SK-N-DZ (cell line): ENCODE results near the gene NXPH4.

Experiments
- DNase-seq: peaks from one replicate; pipeline ENCODE4 v3.0.0-alpha.2; 2015; ENCODE audit warnings: low spot score

NXPH4 gene

DNA sequence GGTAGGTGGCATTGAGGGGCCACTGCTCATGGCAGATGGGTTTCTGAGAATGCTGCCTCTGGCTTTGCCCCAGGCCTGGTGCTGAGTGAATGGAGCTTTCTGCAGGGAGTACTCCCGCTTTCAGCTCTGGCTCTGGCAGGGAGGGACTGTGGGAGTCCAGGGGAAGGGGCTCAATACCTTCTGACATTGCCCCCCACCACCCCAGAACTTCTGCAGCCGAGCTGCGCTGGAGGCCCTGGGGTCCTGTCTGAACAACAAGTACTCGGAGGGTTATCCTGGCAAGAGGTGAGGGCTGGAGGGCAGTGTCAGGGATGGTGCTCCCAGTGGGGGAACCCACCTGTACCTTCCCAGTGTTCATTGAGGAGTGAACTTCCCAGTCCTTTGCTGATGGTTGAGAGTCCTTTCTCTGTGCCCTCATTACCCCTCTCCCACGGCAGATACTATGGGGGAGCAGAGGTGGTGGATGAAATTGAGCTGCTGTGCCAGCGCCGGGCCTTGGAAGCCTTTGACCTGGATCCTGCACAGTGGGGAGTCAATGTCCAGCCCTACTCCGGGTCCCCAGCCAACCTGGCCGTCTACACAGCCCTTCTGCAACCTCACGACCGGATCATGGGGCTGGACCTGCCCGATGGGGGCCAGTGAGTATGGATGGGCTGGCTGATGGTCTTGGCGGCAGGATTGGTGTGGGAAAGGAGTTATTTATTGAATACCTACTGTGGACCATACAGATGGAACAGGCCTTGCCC lies 14.9 kb downstream of the NXPH4 start:
- DNase-seq = no peak

DNA sequence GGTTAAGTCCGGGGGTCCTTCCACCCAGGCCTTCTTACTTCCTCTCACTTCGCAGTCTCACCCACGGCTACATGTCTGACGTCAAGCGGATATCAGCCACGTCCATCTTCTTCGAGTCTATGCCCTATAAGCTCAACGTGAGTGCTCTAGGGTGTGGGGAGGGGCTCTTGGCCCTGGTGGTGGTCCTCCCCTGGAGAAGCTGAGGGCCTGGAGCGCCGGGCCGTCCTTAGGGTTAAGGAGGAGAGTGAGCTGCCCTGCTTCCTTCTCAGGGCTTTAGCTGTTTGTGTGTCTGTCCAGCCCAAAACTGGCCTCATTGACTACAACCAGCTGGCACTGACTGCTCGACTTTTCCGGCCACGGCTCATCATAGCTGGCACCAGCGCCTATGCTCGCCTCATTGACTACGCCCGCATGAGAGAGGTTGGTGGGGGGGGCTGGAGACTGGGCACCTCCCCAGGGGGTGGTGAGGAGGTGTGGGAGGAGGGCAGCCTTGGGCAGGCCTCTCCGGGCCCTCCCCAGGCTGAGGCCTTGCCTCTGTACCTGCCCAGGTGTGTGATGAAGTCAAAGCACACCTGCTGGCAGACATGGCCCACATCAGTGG lies 15.7 kb downstream of the NXPH4 start:
- no peak for DNase-seq

DNA sequence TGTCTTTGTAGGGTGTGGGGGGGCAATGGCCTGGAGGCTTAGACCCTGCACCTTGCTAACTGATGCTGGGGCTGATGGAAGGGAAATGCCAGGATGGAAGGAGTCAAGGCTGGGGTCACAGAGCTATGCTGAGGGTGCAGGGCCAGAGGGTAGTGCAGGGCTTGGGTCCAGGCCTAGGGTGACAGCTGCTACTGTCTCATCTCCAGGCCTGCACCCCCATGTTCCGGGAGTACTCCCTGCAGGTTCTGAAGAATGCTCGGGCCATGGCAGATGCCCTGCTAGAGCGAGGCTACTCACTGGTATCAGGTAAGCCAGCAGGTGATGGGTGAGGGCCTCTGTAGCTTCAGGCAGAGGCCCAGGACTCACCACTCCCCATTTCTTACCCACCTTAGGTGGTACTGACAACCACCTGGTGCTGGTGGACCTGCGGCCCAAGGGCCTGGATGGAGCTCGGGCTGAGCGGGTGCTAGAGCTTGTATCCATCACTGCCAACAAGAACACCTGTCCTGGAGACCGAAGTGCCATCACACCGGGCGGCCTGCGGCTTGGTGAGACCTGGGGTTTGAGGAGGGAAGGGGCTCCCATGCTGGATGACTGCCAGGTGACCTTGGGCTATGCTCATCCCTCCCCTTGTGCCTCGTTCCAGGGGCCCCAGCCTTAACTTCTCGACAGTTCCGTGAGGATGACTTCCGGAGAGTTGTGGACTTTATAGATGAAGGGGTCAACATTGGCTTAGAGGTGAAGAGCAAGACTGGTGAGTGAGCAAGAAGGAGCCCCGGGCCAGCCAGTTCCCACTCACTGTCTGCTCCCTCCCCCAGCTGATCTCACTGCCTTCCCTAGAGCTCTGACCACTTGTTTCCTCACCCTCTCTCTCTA lies 17.0 kb downstream of the NXPH4 start:
- DNase-seq = no peak

DNA sequence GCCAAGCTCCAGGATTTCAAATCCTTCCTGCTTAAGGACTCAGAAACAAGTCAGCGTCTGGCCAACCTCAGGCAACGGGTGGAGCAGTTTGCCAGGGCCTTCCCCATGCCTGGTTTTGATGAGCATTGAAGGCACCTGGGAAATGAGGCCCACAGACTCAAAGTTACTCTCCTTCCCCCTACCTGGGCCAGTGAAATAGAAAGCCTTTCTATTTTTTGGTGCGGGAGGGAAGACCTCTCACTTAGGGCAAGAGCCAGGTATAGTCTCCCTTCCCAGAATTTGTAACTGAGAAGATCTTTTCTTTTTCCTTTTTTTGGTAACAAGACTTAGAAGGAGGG lies 17.6 kb downstream of the NXPH4 start:
- no peak for DNase-seq

DNA sequence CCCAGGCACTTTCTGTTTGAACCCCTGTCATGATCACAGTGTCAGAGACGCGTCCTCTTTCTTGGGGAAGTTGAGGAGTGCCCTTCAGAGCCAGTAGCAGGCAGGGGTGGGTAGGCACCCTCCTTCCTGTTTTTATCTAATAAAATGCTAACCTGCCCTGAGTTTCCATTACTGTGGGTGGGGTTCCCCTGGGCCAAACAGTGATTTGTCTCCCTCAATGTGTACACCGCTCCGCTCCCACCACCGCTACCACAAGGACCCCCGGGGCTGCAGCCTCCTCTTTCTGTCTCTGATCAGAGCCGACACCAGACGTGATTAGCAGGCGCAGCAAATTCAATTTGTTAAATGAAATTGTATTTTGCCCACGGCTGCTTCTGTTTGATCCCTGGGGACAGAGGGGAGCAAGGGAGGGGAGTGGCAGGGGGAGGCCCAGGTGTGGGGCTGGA lies 18.0 kb downstream of the NXPH4 start:
- peak; percentile 90 for DNase-seq

DNA sequence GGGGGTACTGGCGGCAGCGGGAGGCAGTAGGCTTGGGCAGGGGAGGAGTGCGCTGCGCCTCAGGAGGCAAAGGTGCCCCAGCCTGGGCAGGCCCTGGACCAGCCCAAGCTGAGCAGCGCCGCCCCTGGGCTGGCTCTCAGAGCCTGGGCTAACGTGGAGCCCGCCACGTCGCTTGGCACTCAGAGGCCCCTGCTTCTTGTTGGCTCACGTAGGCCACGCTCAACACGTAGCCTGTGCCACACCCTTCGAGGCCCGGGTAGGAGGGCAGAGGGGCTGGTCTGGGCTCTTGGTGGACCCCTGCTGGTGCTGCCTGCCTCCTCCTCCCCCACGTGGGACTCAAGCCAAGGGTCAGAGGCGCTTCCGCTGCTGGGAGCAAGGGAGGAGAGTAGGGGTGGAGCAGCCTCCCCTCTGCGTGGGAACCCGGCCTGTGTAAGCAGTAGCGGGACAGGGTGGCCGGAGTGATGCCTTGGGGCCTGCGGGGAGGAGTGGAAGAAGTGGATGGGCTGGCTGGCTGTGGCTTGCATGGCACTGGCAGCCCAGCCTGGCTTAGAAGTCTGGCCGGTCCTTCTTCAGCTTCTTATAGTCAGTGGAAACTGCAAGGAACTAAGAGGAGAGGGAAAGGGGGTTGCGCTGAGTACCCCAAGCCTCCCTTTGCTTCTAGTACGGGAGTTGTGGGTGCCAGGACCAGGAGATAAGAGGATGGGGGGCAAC lies 18.6 kb downstream of the NXPH4 start:
- DNase-seq = no peak

DNA sequence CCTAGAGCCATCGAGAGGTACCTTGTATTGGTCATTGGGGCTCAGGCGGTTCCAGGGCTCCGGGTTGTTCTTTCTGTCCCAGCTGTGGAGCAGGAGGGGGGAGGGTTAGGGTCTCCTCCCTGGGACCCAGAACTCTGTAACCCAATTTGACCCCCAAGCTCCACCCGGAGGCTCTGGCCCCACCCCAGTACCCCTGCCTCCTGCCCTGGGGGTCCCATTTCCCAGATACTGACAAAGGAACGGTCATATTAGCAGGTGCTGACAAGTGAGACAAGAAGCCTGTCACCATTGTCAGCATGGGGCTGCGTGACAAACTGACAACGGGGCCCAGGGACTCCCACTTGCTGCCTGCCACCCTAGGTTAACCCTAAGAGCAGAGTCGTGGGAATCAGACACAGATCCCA lies 19.1 kb downstream of the NXPH4 start:
- no peak for DNase-seq

DNA sequence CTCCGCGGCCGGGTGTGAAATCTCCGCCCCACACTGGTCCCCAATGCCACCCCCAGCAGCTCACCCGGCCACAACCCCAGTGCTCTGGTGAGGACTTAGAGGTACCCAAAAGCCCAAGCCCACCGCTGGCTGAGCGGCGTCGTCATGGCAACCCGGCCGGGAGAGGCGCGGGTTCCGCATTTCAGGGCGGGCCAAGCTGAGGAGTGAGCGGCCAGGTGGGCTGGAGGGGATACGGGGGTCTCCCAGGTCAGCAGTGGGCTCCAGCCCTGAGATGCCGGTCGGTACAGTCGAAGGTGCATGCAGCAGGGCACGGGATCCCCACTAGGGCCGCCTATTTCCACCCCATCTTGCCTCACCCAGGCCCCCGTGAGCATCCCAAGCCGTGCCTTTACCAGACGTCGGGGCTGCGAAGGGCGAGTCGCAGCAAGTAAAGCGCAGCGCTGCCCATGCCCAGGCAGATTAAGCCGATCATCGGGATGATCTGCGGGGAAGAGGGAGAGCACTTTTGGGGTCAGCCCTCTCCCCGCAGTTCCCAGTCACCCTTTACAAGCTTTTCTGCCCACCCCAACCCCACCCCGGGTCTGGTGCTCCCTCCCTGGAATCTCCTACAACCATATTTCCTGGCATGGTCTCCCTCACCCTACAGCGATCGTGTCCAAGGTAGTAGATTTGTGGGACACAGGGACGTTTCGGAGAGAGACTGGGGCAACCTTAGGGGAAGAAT lies 19.8 kb downstream of the NXPH4 start:
- no peak for DNase-seq

DNA sequence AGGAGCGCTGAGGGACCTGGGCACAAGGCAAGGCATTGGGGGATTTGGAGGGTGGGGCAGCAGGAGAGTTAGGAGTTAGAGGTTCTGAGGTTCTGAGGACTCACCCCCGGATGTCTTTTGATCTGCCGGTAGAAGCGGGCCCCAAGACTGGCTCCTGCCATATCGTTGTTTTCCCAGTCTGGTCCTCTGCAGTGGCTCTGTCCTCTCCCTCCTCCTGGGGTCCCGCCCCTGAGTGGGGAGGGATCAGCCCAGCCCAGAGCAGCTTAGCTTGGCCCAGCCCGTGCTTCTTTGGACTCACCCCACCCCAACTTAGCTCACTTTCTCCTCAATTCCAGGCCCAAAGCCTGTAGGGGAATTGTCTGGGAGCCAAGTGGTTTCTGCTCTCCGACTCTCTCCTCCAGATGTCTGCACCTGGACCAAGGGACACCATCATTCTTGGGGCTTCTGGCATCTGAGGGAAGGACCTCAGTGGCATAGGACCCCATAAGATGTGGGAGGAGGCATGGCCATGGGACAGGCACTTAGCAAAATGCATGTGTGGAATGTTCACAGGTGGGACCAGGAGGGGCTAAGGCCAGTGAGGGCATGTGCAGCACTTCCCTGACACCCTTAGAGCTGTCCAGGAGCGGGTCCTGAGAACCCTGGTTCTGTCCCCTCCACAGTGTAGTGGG lies 20.5 kb downstream of the NXPH4 start:
- no peak for DNase-seq

DNA sequence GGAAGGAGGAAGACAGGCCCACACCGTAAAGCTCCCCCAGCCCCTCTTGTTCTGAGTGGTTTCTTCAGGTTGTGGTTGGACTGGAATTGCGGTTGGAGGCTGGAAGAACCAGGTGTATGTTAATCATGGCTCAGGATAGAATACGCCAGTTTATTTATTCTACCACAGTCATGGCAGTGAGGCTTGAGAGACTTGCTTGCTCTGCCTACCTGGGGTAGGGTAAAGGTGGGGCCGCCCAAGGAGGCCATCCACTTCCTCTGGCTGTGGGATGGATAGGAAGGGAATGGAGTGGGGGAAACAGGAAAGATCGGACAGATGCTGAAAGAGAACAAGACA lies 21.0 kb downstream of the NXPH4 start:
- no peak for DNase-seq

DNA sequence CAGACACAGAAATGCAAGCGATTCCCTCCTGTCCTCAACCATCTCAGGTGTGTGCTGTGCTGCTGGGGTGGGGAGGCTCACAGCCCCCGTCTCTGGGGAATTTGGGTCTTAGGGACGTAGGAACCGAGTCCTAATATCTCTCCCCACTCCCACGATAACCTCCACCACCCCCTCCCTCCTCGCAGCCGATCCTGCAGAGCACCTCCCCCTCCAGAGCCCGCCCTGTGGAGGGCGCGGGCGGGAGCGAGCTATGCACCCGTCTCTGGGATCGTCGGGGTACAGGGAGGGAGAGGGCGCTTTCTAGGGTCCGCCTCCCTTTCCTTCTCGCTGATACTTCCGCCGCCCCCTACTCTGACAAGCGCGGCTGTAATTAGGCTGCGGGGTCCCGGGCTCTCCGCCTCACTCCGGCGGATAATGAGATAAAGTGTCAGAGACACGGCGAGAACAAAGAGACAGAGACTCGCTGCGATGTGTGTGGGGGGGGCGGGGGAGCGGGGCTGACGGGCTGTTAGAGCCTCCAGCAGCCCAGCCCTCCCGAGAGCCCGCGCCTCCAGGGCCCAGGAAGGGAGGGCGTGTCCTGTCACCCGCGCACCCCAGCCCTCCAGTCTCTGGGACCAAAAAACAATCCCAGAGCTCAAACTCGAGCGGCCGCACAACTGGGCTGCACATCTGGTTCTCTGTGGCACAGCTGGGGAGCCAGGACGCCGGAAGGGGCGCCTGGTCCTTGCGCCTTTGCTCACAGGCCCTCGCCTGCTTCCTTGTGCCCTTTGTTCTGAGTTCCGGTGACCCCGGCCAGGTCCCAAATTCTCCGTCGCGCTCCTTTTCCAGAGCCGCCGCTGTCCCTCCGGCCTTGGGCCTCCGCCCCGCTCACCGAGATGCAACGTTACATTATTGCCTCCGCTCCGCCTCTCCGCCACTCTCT lies 21.6 kb downstream of the NXPH4 start:
- no peak for DNase-seq

DNA sequence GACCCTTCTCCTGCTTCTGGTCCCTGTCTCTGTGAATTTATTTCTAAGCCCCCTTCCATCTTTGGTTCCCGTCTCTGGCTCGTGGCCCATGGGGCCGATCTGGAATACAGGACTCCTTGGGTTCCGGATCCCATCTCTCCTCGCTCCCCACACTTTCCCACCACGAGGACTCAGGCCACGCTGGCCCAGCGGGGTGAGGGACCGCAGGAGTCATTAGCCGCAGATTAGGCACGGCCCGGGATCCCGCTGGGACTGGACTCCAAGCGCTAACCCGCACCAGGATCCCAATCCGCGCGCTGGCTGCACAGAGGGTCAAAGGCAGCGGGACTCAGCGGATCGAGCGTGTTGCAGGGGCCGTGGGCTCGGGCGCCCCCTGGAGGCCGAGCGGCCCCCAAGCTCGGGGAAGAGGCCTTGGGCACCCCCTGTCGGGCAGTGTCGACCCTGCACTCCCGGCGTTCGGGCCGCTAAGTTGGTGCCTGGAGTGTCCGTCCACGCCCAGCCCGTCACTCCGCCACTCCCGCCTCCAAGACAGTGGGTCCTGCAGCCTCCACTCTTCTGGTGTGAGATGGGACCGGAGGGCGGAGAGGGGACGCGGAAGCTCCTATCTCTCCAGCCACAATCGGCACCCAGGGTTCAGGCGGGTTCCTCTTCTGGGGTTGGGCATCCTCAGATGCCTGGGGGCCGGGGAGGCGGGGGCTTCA lies 22.4 kb downstream of the NXPH4 start:
- peak; percentile 93 for DNase-seq

DNA sequence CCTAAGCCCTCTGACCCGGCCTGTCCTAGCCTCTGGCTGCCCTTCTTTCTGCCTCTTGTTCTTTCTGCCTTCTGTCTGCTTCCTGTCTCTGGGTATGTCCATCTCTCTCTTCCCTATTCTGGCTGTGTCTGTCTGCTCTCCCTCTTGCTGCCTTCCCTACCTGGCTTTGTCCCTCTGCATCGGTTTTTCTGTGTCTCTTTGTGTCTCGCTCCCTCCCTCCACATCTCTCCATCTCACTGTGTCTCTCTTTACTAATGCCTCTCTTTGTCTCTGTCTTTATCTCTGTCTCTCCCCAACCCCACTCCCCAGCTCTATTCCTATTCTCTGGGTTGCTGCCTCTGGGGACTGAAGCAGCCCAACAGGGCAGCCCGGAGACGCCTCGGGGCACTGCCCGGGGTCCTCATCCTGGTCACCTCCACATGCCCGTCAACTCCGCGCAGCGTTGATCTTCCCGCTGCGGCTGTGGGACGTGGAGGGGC lies 23.0 kb downstream of the NXPH4 start:
- peak; percentile 73 for DNase-seq

DNA sequence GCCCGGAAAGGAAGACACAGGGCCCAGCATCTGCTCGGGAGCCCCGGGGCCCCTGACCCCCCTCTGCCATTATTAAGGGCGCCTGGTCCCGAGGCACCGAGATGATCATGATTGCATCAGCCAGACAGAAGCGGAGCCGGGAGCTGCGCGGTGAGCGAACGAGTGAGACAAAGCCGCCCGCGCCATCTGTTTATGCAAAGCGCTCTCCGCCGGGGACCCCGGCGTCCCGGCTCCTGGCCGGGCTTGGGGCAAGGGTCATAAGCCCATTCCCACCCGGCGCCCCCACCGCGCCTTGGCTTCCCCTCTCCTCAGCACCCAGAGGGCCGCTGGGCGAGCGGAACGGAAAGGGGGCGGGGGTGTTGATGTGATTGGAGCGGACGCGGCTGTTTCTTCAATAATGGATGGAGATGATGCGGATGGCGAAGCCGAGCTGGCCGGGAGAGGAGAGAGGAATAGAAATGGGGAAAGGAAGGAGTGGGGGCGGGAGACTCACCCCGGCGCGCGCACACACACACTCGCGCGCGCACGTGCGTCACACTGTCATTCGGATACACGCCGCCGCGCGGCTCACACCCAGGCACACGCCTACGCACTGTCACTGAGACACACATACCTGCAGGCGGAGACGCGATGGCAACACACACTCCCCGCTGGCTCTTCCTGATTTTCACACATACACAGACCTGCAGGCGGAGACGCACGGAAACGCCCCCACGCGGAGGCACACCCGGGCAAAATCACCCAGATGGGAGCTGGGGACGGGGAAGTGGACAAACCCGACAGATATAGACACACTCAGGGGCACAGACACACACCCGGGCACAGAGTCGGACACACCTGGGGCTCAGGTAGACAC lies 23.7 kb downstream of the NXPH4 start:
- DNase-seq = peak; percentile 86

DNA sequence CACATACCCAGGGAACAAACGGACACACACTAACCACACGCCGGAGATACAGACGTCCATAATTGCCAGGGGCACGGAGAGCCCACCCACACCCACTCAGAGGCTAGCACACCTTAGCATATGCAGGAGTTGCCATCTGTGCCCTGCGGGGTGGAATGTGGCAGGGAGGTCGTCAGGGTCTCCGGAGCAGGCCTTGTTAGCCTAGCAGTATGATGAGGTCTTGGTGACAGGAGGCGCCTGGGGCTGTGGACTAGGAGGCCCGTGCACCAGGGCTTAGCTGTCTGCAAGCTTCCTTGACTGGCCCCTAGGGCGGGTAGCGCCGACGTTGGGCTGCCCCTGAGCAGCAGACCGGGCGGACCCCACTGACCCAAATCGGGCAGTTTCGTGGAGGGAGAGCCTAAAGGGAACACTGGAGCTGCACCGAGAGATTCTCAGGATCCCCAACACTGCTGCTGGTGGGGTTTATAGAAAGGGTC lies 24.4 kb downstream of the NXPH4 start:
- peak; percentile 79 for DNase-seq

DNA sequence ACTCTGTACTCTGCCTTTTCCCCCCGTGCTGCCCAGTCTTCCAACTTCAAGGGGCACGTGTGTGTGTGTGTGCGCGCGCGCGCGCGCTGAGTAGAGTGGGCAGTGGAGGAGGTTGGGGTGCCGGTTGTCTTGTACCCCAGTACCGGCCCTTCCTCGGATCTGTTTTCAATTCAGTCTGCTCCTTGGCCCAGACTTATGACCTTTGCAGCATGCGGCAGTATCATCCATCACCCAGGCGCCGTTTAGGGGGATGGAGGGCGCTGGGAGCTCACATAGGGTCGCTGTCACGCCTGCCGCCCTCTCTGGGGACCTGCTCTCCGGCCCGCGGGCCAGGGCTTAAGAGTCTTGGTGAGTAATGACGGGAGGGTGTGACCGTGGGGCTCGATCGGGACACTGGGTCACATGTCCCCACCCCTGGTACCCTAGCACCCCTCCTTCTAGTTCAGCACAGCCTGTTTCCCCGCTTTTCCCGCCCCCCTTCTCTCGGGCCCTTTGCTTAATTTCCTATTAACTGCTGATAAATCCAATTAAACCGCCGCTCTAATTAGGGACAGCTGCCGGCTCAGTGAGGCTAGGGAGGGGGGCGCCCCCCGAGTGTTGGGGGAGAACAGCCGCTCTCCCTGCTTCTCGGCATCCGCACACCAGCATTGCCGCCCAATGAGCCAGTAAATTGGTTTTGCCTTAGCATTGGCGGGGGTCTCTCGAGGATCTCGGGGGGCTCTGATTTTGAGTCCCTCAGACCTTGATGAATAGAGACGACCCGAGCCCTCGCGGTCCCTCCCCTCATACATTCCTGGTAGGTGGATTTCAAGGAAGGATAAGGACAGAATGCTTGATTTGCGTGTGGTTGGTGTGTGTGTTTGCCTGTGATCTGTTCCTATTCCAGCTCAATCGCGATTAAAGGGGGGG lies 25.1 kb downstream of the NXPH4 start:
- DNase-seq = peak; percentile 57

DNA sequence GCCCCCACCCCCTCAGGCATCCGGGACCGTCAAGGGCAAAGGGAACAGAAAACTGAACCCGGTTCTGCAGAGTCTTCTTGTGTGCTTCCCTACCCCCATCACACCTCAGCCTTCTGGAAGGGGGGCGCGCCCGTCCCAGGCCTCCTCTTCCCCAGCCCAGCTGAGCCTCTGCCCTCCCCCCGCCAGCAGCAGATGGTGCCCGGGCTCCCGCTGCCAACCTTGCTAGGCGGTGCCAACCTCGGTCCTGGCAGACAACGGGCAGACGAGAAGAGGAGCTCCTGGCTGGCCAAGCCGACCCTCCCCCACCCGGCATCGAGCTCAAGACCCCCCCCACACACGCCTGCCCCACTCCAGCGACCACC lies 25.7 kb downstream of the NXPH4 start:
- DNase-seq = no peak
